ENCODE data around the gene GRK6.
"Not testable (repeated sequence)": the region's sequence is repeated elsewhere in the genome, so short reads cannot be mapped to it uniquely, and the experiment has no call there.

GRK6 gene

DNA sequence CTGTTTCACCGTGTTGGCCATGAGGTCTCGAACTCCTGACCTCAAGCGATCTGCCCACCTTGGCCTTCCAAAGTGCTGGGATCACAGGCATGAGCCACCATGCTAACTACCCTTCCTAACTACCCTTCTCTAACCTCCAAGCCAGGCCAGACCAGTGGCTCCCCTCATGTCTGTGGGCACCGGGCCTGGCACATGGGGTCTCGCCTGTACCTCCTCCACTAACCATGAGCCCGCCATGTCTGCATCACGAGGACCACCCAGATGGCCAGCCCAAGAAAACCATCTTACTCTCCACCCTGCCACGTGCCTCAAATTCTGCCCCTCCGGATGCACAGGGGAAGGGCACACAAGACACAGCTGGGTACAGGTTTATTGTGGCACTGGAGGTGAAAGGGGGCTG lies 56.6 kb downstream of the GRK6 start:
- TF ChIP-seq, protein P1, sequence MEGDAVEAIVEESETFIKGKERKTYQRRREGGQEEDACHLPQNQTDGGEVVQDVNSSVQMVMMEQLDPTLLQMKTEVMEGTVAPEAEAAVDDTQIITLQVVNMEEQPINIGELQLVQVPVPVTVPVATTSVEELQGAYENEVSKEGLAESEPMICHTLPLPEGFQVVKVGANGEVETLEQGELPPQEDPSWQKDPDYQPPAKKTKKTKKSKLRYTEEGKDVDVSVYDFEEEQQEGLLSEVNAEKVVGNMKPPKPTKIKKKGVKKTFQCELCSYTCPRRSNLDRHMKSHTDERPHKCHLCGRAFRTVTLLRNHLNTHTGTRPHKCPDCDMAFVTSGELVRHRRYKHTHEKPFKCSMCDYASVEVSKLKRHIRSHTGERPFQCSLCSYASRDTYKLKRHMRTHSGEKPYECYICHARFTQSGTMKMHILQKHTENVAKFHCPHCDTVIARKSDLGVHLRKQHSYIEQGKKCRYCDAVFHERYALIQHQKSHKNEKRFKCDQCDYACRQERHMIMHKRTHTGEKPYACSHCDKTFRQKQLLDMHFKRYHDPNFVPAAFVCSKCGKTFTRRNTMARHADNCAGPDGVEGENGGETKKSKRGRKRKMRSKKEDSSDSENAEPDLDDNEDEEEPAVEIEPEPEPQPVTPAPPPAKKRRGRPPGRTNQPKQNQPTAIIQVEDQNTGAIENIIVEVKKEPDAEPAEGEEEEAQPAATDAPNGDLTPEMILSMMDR (IDR thresholded peaks at IDR 0.05; ENCODE audit: insufficient read depth, low read length, missing control alignments), result no peak

DNA sequence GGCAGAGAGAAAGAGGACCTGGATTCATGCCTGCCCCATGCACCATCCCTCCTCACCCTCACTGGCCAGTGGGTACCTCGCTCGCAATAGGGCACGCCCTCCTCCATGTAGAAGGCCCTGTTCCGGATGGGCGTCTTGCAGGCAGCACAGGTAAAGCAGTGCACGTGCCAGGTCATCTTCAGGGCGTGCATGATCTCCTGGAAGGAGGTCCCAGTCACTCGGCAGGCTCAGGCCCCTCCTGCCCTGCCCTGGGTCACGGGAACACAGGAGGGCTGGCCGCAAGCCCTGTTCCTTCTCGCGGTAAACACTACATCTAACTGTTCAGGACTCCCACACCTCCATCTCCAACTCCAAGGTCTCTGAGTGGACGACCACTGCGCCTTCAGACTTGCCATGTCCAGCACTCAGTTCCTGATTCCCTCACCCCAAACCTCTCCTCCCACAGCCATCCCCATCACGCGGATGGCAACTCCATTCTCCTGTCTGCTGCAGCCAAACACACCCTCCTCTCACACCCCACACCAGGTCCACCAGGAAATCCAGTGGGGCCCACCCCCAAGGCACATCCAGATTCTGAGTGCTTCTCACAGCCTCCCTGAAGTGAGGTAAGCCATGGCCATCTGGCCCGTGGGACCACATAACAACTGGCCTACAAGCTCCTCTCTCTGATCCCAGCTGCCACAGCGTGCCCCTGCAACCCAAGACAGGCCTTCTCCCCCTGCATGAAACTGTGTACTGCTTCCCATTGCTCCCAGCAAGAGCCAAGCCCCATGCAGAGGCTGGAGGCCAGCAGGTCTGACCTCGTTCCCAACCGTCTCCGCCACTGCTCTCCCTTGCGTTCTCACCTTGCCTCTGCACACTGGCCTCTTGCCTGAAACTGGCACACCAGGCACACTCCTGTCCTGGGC lies 57.8 kb downstream of the GRK6 start:
- ChIA-PET CTCF (interaction anchor here (1.4 to 16.8 kb wide), 3 partner anchors 11 to 17 kb away, joined by 3 to 261 read pairs (median 3); partner anchors contain the start of gene PDLIM7), POLR2A (interaction anchor here (0.7 to 15.8 kb wide), 3 partner anchors 10 to 41 kb away, joined by 3 to 401 read pairs (median 3); partner anchors contain the start of gene PDLIM7)
- no peak overlapping the region for H3K4me3 ChIP-seq (ENCODE audit: low read depth, low read length)
- TF ChIP-seq, protein P1 (IDR thresholded peaks at IDR 0.05; ENCODE audit: insufficient read depth, low read length, missing control alignments), result no peak
- no peak for DNase-seq (ENCODE audit: low read depth, low spot score)

More for the DNA sequence above, 56.6 kb downstream of the GRK6 start:
- ChIA-PET POLR2A (interaction anchor here (15.8 kb wide), 1 partner anchor 11 kb away, joined by 401 read pairs; the partner anchor contains the start of gene PDLIM7), CTCF (interaction anchor here (16.8 kb wide), 1 partner anchor 13 kb away, joined by 261 read pairs; the partner anchor contains the start of gene PDLIM7)
- H3K4me3 ChIP-seq (ENCODE audit: low read depth, low read length), result no peak overlapping the region
- no peak for DNase-seq (ENCODE audit: low read depth, low spot score)

DNA sequence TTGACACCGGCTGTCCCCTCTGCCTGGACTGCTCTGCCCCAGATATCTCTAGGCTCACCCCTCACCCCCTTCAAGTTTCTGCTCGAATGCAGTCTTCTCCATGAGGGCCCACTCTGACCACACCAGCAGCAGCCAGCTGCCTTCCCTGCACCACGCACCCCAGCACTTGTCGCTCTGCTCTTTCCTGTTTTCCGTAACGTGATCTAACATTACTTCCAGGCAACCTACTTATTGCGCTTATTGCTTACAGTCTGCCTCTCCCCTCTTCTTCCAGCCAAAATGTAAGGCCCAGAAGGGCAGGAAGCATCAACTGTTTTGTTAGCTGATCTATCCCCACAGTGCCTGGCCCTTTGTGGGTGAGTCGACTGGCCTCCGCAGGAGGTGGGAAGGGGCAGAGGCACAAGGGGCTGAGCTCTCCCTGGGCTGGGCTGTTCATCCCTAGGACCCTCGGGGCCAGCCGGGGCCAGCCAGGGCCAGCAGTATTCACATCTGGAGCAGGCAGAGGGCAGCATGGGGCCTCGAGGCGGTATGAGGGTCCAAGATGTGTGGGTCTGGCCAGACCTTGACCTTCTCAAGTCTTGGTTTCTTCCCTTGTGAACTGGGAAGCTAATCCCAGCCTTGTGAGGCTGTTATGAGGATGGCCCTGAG lies 58.5 kb downstream of the GRK6 start:
- H3K4me3 ChIP-seq (ENCODE audit: low read depth, low read length), result no peak overlapping the region
- POLR2A ChIA-PET, result interaction anchor here (0.7 to 15.8 kb wide), 3 partner anchors 9 to 40 kb away, joined by 3 to 401 read pairs (median 3); partner anchors contain the start of gene PDLIM7
- TF ChIP-seq, protein P1 (IDR thresholded peaks at IDR 0.05; ENCODE audit: insufficient read depth, low read length, missing control alignments), result no peak
- no peak for DNase-seq (ENCODE audit: low read depth, low spot score)
- CTCF ChIA-PET, result interaction anchor here (1.1 to 1.4 kb wide), 3 partner anchors 9 to 16 kb away, joined by 3 to 4 read pairs (median 3); partner anchors contain the start of gene PDLIM7

DNA sequence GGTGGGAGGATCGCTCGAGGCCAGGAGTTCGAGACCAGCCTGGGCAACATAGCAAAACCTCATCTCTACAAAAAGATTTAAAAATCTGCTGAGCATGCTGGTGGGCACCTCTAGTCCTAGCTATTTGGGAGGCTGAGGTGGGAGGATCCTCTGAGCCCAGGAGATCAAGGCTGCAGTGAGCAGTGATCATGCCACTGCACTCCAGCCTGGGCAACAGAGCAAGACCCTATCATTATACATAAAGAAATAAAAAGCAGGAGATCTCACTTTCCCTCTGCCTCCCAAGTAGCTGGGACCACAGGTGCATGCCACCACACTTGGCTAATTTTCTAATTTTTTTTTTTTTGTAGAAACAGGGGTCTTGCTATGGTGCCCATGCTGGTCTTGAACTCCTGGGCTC lies 59.3 kb downstream of the GRK6 start:
- POLR2A ChIA-PET, result interaction anchor here (15.8 kb wide), 1 partner anchor 8 kb away, joined by 401 read pairs; the partner anchor contains the start of gene PDLIM7
- not testable (repeated sequence) for DNase-seq (ENCODE audit: low read depth, low spot score); H3K4me3 ChIP-seq (ENCODE audit: low read depth, low read length)
- CTCF ChIA-PET, result interaction anchor here (1.1 to 1.4 kb wide), 3 partner anchors 9 to 16 kb away, joined by 3 to 4 read pairs (median 3); partner anchors contain the start of gene PDLIM7

DNA sequence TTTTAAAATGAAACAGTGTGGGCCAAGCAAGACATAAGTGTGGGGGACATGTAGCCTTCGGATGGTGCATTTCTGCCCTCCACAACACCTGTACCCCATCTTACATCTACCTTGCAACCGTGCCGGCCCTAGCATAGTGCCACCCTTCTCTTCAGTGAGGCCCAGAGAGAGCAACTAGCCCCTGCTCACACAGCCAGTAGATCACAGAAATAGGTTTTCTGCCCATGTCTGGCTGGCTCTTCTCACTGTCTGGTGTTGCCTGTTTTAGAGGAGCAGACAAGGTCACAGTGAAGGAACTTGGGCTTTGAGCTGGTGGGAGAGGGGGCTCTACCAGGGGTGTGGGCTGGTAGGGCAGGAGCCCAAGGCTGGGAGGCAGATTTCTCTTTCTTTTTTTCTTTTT lies 59.8 kb downstream of the GRK6 start:
- TF ChIP-seq, protein P1 (IDR thresholded peaks at IDR 0.05; ENCODE audit: insufficient read depth, low read length, missing control alignments), result no peak
- DNase-seq (ENCODE audit: low read depth, low spot score), result no peak
- ChIA-PET POLR2A (interaction anchor here (0.8 to 15.7 kb wide), 2 partner anchors 8 to 11 kb away, joined by 3 to 401 read pairs; partner anchors contain the start of genes DBN1 and PDLIM7), CTCF (interaction anchor here (0.8 to 1.1 kb wide), 2 partner anchors 8 to 9 kb away, joined by 3 to 4 read pairs; no protein-coding TSS in a partner anchor)
- H3K4me3 ChIP-seq (ENCODE audit: low read depth, low read length), result no peak overlapping the region

DNA sequence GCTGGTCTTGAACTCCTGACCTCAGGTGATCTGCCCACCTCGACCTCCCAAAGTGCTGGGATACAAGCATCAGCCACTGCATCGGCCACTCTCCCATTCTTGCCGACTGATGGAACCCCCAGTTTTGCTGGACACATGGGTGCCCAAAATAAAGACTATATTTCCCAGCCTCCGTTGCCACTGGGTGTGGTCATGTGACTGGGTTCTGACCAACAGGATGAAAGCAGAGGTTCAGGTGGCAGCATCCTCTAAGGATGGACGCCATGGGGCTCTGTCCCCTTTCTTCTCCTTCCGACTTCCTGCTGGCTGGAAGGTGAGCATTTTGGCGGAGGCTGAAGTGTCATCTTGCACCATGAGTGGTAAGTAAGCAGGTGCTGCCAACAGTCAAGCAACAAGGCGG lies 60.7 kb downstream of the GRK6 start:
- no peak for DNase-seq (ENCODE audit: low read depth, low spot score)
- no peak overlapping the region for H3K4me3 ChIP-seq (ENCODE audit: low read depth, low read length)
- ChIA-PET POLR2A (interaction anchor here (0.7 to 15.7 kb wide), 2 partner anchors 9 kb away, joined by 3 to 401 read pairs; partner anchors contain the start of gene DBN1), CTCF (interaction anchor here (0.8 to 2.1 kb wide), 2 partner anchors 8 to 14 kb away, joined by 3 to 9 read pairs; no protein-coding TSS in a partner anchor)
- TF ChIP-seq, protein P1 (IDR thresholded peaks at IDR 0.05; ENCODE audit: insufficient read depth, low read length, missing control alignments), result no peak
